Adrenal gland (tissue), 5 donors: ENCODE measurements around the gene HOXD1.

Source experiments
- CTCF ChIP-seq, 6 experiments: fragments of 450-650 bp in 4 of 6; fragments of 200-600 bp in 2 of 6; sonication (generic) in 1 of 6; IDR thresholded peaks; 1 replicate in 5 of 6; 2 replicates in 1 of 6; pipeline versions ENCODE4 v1.5.1 to v1.8.0; 2016 to 2021; ENCODE audit warnings: antibody characterized with exemption in 6 of 6, mild to moderate bottlenecking in 2 of 6, moderate library complexity in 1 of 6
- POLR2A ChIP-seq, 2 donors: fragments of 450-650 bp; IDR thresholded peaks; one replicate each; pipeline ENCODE4 v1.6.1; 2017; ENCODE audit warnings: antibody characterized with exemption in 2 of 2, mild to moderate bottlenecking in 2 of 2, moderate library complexity in 1 of 2
- donor health status: DM: no; HTN: no; CAD: no.

DNA sequence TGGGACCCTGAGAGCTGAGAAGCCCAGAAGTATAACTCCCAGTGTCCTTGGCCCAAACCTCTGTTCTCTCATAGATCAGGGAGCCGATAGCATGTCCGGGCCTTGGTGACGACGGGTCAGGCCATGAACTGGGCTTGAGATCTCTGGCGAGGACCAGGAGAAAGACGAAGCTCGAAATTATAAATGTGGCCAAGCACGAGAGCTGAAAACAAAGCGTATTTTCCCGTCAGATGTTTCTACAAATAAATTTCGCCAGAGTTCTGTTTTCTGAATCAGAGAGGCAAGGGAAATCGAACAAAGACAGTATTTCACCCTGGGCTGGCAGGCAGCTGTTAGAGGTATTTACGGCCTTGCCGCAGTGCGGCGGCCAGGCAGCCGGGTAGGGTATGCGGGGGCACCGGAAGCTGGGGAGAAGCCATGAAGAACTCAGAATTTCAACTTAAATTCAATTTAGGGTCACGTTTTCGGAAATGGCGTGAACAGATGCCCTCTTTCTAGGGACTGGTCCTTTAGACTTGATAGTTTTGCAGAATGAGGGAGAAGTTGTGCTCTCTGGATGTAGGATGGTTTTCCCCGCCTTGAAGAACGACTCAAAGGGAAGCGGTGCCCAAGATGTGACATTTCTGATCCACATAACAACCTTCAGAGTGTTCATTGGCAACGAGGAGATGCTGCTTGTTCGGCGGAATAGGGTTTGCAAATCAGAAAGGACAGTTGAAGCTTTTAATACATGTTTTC, 49.4 kb upstream of the HOXD1 start:
- no peak for TF ChIP-seq CTCF (IDR thresholded peaks at IDR 0.05)
- TF ChIP-seq POLR2A (IDR thresholded peaks at IDR 0.05) = no peak
